Measurements from ENCODE around the gene TMEM150B.

DNA sequence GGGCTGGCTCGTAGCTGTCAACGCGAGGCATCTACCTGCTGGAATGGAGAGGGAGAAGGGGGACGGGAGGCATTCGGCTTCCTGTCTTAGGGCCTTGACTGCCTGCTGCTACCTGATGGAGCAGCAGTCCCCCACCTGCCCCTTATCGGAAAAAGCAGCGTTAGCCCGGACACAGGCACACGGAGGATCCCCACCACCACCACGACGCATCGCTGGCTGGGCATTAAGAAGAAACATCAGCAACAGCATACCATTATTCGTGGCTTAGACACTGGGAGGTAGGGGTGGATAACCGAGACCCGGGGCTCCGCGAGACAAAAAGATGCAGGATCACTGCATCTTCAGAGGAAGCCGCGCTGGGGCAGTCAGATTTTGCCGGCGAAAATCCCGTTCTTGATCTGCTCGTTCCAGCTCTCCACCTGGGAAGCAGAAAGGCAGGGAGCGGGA, 28.2 kb upstream of the TMEM150B start:
- TF ChIP-seq CTCF (IDR thresholded peaks at IDR 0.05; ENCODE audit: poor library complexity, severe bottlenecking) (peak; percentile 14), EZH2 (IDR thresholded peaks at IDR 0.05; ENCODE audit: borderline replicate concordance, insufficient read depth, low read length, poor library complexity, severe bottlenecking) (no peak), EP300 (conservative IDR thresholded peaks at IDR 0.05; ENCODE audit: poor library complexity, severe bottlenecking) (no peak), SMC3 (conservative IDR thresholded peaks at IDR 0.05; ENCODE audit: poor library complexity) (no peak)

Measured in neural cell (in vitro differentiated cells).